ENCODE results near the gene SNX9. TPM values are rescaled to one million over a fixed set of nuclear protein-coding genes. Genes with fewer than 3 reads are reported as not detected.
A peak's percentile ranks its signal among the peaks of the same experiment; 100 is the strongest.
"Not testable (repeated sequence)": the region's sequence is repeated elsewhere in the genome, so short reads cannot be mapped to it uniquely, and the experiment has no call there.

SNX9 gene
- total RNA-seq, 2 donors from 2014 or later, result 83.5 to 94.6 TPM

DNA sequence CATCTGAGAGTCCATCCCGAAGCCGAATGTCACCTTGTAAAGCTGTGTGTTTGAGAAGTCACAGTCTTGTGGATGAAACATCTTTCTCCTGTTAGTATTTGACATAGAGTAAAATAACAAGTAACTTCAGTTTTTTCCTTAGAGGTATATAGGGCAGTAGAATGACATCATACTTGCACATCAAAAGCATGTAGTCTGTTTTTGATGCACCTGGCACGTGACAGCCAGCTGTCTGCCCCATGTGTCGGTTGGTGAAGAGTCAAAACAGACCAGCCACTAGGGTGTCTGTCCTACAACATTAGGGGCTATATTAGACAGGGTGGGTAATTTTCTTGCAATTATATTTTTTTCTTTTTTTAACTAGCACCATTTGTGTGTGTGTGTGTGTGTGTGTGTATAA, 70.2 kb downstream of the SNX9 start:
- Mint-ChIP-seq H3K9me3 (peaks cover 0 to 2% of the 10 kb centered on the region in 2 donors), H3K27me3 (ENCODE audit: low read depth) (no peaks in the 10 kb centered on the region), H3K4me1 (ENCODE audit: low read depth) (peaks cover 50% of the 10 kb centered on the region), H3K36me3 (ENCODE audit: insufficient read depth in 2 of 2) (peaks cover 19 to 22% of the 10 kb centered on the region in 2 donors), H3K27ac (peak overlapping the region; percentile 57), H3K4me3 (peak overlapping the region; percentile 13 to 81)
- ATAC-seq (replicated peaks in 1 of 2), result peak; percentile 71 to 74
- DNase-seq, result peak in 1 of 2 donors; percentile 56

DNA sequence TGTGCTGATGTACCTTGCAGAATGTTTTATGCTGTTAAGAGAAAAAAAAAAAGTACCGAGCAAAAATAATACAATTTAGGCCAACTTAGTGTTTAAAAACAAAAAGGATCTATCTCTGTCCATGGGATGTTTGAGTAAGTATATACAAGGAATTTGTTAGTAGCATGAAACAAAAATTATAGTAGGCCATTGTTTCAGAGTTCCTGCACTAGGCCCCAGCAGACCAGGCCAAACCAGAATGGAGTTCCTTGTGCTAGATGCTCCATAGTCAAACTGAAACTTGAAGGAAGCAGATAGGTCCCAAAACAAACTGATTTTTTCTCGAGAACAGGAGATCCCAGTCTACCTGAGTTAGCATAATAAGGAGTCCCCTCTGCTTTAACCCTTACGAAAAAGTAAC, 72.5 kb downstream of the SNX9 start:
- Mint-ChIP-seq H3K27ac (no peak overlapping the region), H3K4me1 (ENCODE audit: low read depth) (peaks cover 45% of the 10 kb centered on the region), H3K27me3 (ENCODE audit: low read depth) (no peaks in the 10 kb centered on the region), H3K4me3 (no peak overlapping the region), H3K9me3 (no peaks in the 10 kb centered on the region), H3K36me3 (ENCODE audit: insufficient read depth in 2 of 2) (peaks cover 14 to 16% of the 10 kb centered on the region in 2 donors)
- DNase-seq (no peak), ATAC-seq (replicated peaks in 1 of 2) (no peak)

- no peak for ATAC-seq (replicated peaks in 1 of 2)
- Mint-ChIP-seq H3K36me3 (ENCODE audit: insufficient read depth in 2 of 2) (peaks cover 12 to 18% of the 10 kb centered on the region in 2 donors), H3K9me3 (no peaks in the 10 kb centered on the region), H3K4me1 (ENCODE audit: low read depth) (peaks cover 32% of the 10 kb centered on the region), H3K4me3 (no peak overlapping the region), H3K27me3 (ENCODE audit: low read depth) (no peaks in the 10 kb centered on the region), H3K27ac (no peak overlapping the region)
- no peak for DNase-seq
These were observed 73.9 kb downstream of the SNX9 start for GRCh38 chr6:157896932-157897331.

- ATAC-seq (replicated peaks in 1 of 2) (peak; percentile 39 to 50), DNase-seq (peak in 1 of 2 donors; percentile 26)
- Mint-ChIP-seq H3K36me3 (ENCODE audit: insufficient read depth in 2 of 2) (peaks cover 10 to 22% of the 10 kb centered on the region in 2 donors), H3K27me3 (ENCODE audit: low read depth) (no peaks in the 10 kb centered on the region), H3K4me3 (no peak overlapping the region), H3K27ac (no peak overlapping the region), H3K9me3 (no peaks in the 10 kb centered on the region), H3K4me1 (ENCODE audit: low read depth) (peaks cover 20% of the 10 kb centered on the region)
These were observed 75.1 kb downstream of the SNX9 start for GRCh38 chr6:157898169-157898568.

DNA sequence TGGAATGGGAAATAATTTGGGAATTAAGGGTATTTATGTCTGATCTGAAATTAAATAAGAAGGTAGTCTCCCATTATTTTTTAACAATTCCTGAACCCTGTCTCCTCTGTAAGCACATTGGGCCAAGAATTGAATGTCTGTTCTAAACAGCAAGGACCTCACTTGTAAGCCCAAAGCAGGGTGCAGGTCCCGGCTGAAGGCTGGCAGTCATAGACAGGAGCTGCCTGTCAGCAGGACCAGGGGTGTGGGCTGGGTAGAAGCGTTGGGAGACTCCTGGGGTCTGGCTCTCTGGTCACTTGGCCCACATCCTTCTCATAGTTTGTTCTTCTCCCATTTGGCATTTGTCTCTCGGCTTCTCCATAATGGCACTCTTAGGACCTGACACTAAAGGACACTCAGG, 75.6 kb downstream of the SNX9 start:
- Mint-ChIP-seq H3K4me1 (ENCODE audit: low read depth) (peaks cover 15% of the 10 kb centered on the region), H3K36me3 (ENCODE audit: insufficient read depth in 2 of 2) (peaks cover 8 to 23% of the 10 kb centered on the region in 2 donors), H3K4me3 (no peak overlapping the region), H3K9me3 (no peaks in the 10 kb centered on the region), H3K27ac (no peak overlapping the region), H3K27me3 (ENCODE audit: low read depth) (no peaks in the 10 kb centered on the region)
- ATAC-seq (replicated peaks in 1 of 2) (no peak), DNase-seq (no peak)

GRCh38 chr6:157900262-157900661, 77.2 kb downstream of the SNX9 start:
- DNase-seq; H3K4me3 Mint-ChIP-seq; ATAC-seq (replicated peaks in 1 of 2); H3K9me3 Mint-ChIP-seq; H3K27me3 Mint-ChIP-seq (ENCODE audit: low read depth): not testable (repeated sequence)
- peaks cover 13% of the 10 kb centered on the region for H3K4me1 Mint-ChIP-seq (ENCODE audit: low read depth)
- peak overlapping the region; percentile 79 for H3K27ac Mint-ChIP-seq
- peaks cover 7 to 24% of the 10 kb centered on the region in 2 donors for H3K36me3 Mint-ChIP-seq (ENCODE audit: insufficient read depth in 2 of 2)

DNA sequence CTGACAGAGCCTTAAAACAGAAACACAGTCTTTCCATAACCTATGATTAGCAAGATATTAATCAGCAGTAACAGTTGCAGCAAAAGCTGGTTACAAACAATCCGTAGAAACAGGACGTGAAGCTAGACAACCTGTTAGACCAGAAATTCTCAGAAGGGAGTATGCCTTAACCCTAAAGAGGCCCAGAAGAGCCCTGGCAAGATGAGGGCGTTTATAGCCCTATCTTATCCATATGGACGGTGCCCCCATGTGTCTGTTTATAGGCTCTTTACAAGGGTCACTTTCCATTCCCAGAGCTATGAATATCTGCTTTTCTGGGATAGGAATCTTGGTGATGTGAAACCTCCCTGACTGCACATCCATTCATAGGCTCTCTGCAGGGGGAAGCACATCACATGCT, 77.7 kb downstream of the SNX9 start:
- H3K27me3 Mint-ChIP-seq (ENCODE audit: low read depth); H3K27ac Mint-ChIP-seq; H3K4me3 Mint-ChIP-seq; H3K9me3 Mint-ChIP-seq; ATAC-seq (replicated peaks in 1 of 2); DNase-seq: not testable (repeated sequence)
- H3K36me3 Mint-ChIP-seq (ENCODE audit: insufficient read depth in 2 of 2), result peaks cover 7 to 24% of the 10 kb centered on the region in 2 donors
- peaks cover 13% of the 10 kb centered on the region for H3K4me1 Mint-ChIP-seq (ENCODE audit: low read depth)

DNA sequence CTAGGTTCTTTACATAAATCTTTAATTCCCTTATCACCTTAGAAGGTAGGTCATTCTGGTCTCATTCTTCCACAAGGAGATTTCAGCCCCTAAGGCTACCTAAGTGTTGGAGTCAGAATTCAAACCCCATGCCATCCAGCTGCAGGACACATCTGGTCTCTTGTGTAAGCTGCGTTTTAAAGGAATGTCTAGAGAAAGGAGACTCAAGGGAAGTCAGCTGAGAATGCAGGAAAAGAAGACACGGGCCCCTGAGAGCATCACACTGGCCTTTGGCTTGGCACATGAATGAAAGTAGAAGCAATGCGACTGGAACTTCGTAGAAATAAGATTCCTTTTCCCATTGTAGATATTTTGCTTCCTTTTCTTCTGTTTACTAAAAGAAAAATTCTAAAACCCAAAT, 82.0 kb downstream of the SNX9 start:
- no peak overlapping the region for H3K4me3 Mint-ChIP-seq
- no peak overlapping the region for H3K27ac Mint-ChIP-seq
- DNase-seq (no peak), ATAC-seq (replicated peaks in 1 of 2) (no peak)
- peaks cover 29% of the 10 kb centered on the region for H3K4me1 Mint-ChIP-seq (ENCODE audit: low read depth)
- H3K9me3 Mint-ChIP-seq, result no peaks in the 10 kb centered on the region
- no peaks in the 10 kb centered on the region for H3K27me3 Mint-ChIP-seq (ENCODE audit: low read depth)
- peaks cover 10 to 33% of the 10 kb centered on the region in 2 donors for H3K36me3 Mint-ChIP-seq (ENCODE audit: insufficient read depth in 2 of 2)

- Mint-ChIP-seq H3K4me3 (no peak overlapping the region), H3K9me3 (no peaks in the 10 kb centered on the region), H3K27me3 (ENCODE audit: low read depth) (no peaks in the 10 kb centered on the region), H3K36me3 (ENCODE audit: insufficient read depth in 2 of 2) (peaks cover 13 to 39% of the 10 kb centered on the region in 2 donors), H3K27ac (no peak overlapping the region), H3K4me1 (ENCODE audit: low read depth) (peaks cover 27% of the 10 kb centered on the region)
- ATAC-seq (replicated peaks in 1 of 2) (no peak), DNase-seq (no peak)
These were observed 82.7 kb downstream of the SNX9 start for GRCh38 chr6:157905590-157906342.

- DNase-seq (no peak), ATAC-seq (replicated peaks in 1 of 2) (no peak)
- H3K4me3 Mint-ChIP-seq, result no peak overlapping the region
- H3K4me1 Mint-ChIP-seq (ENCODE audit: low read depth), result peaks cover 29% of the 10 kb centered on the region
- no peaks in the 10 kb centered on the region for H3K27me3 Mint-ChIP-seq (ENCODE audit: low read depth)
- H3K9me3 Mint-ChIP-seq, result no peaks in the 10 kb centered on the region
- H3K27ac Mint-ChIP-seq, result peak overlapping the region; percentile 69
- peaks cover 13 to 39% of the 10 kb centered on the region in 2 donors for H3K36me3 Mint-ChIP-seq (ENCODE audit: insufficient read depth in 2 of 2)
These were observed 83.6 kb downstream of the SNX9 start for GRCh38 chr6:157906537-157907061.

- Mint-ChIP-seq H3K9me3 (no peaks in the 10 kb centered on the region), H3K27ac (no peak overlapping the region), H3K4me3 (peak overlapping the region in 1 of 2 donors; percentile 72), H3K36me3 (ENCODE audit: insufficient read depth in 2 of 2) (peaks cover 11 to 41% of the 10 kb centered on the region in 2 donors), H3K4me1 (ENCODE audit: low read depth) (peaks cover 29% of the 10 kb centered on the region), H3K27me3 (ENCODE audit: low read depth) (no peaks in the 10 kb centered on the region)
- no peak for ATAC-seq (replicated peaks in 1 of 2)
- no peak for DNase-seq
These were observed 84.6 kb downstream of the SNX9 start for GRCh38 chr6:157907651-157908050.

DNA sequence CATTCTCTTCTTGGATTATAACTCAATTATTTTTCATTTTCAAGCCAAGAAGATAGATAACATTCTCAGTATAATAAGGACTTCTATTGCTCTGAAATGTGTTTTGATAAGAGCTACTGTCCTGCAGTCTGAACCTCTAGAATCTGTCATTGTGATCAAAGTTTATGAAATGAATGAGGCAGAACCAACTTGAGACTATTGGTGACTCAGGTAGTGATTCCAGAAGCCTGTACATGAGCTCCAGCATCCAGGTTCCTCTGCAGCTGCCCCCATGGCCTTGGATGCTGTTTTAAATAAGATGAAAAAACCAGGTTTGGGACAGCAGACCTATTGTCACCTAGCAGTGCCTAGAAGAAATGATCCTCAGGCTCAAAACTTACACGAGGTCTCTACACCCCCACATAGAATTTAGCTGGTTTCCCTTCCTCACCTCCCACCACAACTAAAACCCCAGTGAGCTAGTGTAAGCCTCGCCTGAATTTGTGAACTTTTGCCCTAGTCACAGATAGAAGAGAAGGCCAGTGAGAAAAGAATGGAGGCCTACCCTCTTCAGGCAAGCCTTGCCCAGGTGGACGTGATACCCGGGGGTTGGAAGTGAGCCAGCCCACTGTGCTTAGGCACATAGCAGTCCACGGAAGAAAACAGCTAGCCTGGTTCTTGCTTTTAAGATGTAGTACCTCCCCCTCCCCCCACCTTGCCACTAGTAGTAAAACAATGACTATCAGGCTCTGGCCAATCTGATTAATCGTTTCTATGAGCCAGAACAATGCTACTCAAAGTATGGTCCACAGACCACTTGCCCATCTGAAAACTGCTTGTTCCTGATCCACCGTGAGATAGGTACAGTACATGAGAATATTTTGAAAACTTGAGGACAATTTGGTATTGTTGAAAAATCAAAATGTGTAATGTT, 85.6 kb downstream of the SNX9 start:
- Mint-ChIP-seq H3K9me3 (no peaks in the 10 kb centered on the region), H3K4me3 (peak overlapping the region in 1 of 2 donors; percentile 72), H3K27ac (peak overlapping the region; percentile 97), H3K36me3 (ENCODE audit: insufficient read depth in 2 of 2) (peaks cover 13 to 36% of the 10 kb centered on the region in 2 donors), H3K4me1 (ENCODE audit: low read depth) (peaks cover 29% of the 10 kb centered on the region), H3K27me3 (ENCODE audit: low read depth) (no peaks in the 10 kb centered on the region)
- no peak for DNase-seq
- ATAC-seq (replicated peaks in 1 of 2), result peak; percentile 48 to 59

DNA sequence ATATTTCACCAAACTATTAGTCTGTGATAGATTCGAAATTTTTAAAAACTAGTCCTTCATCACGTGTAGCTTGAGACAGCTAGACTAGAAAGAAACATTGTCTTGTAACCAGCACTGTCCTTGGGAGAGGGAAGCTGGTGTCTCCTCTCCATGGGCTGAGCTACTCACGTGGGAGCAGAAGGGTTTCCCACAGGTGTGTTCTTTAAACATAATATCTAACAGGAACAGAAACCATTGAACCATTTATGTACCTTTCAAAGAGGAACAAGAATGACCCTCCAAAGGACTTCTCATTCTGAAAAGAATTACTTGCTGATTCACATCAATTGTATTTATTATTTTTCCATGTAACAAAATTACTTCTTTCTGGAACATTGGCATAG, 86.2 kb downstream of the SNX9 start:
- Mint-ChIP-seq H3K4me3 (no peak overlapping the region), H3K27me3 (ENCODE audit: low read depth) (no peaks in the 10 kb centered on the region), H3K9me3 (no peaks in the 10 kb centered on the region), H3K36me3 (ENCODE audit: insufficient read depth in 2 of 2) (peaks cover 15 to 38% of the 10 kb centered on the region in 2 donors), H3K4me1 (ENCODE audit: low read depth) (peaks cover 29% of the 10 kb centered on the region), H3K27ac (no peak overlapping the region)
- DNase-seq (no peak), ATAC-seq (replicated peaks in 1 of 2) (no peak)

Measured in activated T-cell treated with anti-CD3 and anti-CD28 coated beads, Interleukin-2, amount 50 U/mL, for 72 hours (primary cell).